ENCODE data around the gene ZFP14.

Gene ZFP14

DNA sequence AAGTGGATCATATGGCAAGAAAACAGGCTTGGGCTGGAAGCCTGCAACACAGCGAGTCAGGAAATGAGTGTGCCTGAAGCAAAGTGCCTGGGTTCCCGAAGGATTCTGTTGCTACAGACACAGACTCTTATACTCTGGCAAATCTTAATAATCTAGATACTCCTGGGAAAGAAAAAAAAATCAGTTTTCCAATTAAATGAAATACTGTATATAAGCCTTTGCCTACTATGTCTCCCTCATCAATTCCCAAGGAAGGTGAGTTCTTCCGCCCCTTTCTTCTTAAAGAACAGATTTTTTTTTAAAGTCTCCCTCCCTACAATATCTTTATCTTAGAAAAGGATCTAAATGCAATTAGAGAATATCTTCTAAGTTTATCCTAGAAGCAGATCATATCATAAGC is 29.1 kb upstream of the ZFP14 start:
- H4K20me1 ChIP-seq (ENCODE audit: insufficient read depth, low read length) = no peaks in the 10 kb centered on the region
- TF ChIP-seq, protein P1, sequence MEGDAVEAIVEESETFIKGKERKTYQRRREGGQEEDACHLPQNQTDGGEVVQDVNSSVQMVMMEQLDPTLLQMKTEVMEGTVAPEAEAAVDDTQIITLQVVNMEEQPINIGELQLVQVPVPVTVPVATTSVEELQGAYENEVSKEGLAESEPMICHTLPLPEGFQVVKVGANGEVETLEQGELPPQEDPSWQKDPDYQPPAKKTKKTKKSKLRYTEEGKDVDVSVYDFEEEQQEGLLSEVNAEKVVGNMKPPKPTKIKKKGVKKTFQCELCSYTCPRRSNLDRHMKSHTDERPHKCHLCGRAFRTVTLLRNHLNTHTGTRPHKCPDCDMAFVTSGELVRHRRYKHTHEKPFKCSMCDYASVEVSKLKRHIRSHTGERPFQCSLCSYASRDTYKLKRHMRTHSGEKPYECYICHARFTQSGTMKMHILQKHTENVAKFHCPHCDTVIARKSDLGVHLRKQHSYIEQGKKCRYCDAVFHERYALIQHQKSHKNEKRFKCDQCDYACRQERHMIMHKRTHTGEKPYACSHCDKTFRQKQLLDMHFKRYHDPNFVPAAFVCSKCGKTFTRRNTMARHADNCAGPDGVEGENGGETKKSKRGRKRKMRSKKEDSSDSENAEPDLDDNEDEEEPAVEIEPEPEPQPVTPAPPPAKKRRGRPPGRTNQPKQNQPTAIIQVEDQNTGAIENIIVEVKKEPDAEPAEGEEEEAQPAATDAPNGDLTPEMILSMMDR (IDR thresholded peaks at IDR 0.05; ENCODE audit: low read depth, low read length) = no peak
- TF ChIP-seq EZH2phosphoT487 (IDR thresholded peaks at IDR 0.05; ENCODE audit: low read depth) = no peak
- H3K9ac ChIP-seq (ENCODE audit: low read length) = no peak overlapping the region
- H3K9me3 ChIP-seq (ENCODE audit: insufficient read depth, low read length) = peaks cover 7% of the 10 kb centered on the region; the same call in 1 of the 2 replicates
- no peak overlapping the region for H3K4me3 ChIP-seq (ENCODE audit: low read length)
- no peak overlapping the region for H3K4me2 ChIP-seq (ENCODE audit: low read length)
- H2AFZ ChIP-seq (ENCODE audit: low read depth, low read length) = no peak overlapping the region
- H3K4me1 ChIP-seq (ENCODE audit: low read length) = no peaks in the 10 kb centered on the region
- no peaks in the 10 kb centered on the region for H3K27me3 ChIP-seq (ENCODE audit: low read depth, low read length)
- H3K79me2 ChIP-seq (ENCODE audit: low read length) = peaks cover 44% of the 10 kb centered on the region
- peaks cover 88% of the 10 kb centered on the region for H3K36me3 ChIP-seq (replicated peaks; ENCODE audit: low read depth, low read length)
- H3K27ac ChIP-seq (ENCODE audit: low read length) = no peak overlapping the region

DNA sequence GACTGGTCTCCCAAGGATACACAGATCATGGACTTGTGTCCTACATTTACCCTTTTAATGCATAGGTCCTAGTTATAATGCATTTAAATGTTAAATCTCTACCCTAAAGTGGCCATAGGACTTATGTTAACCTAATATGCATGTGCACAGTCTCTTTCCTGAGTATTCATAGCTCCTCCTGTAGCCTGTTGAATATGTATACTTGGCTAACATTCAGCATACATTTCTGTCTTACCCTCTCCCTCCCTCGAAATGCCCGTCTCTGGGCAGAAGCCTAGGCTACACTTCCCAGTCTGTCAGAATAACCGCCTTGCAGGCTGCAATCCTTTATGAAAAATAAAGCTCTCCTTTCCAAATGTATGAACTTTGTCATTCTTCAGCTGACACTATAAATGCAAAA is 25.5 kb upstream of the ZFP14 start:
- TF ChIP-seq, protein P1 (IDR thresholded peaks at IDR 0.05; ENCODE audit: low read depth, low read length) = no peak
- TF ChIP-seq EZH2phosphoT487 (IDR thresholded peaks at IDR 0.05; ENCODE audit: low read depth) = no peak
- Histone ChIP-seq H3K9ac (ENCODE audit: low read length) (no peak overlapping the region), H3K4me3 (ENCODE audit: low read length) (no peak overlapping the region), H3K36me3 (replicated peaks; ENCODE audit: low read depth, low read length) (peaks cover 86% of the 10 kb centered on the region), H3K27ac (ENCODE audit: low read length) (no peak overlapping the region), H4K20me1 (ENCODE audit: insufficient read depth, low read length) (no peaks in the 10 kb centered on the region), H3K9me3 (ENCODE audit: insufficient read depth, low read length) (no peaks in the 10 kb centered on the region), H3K4me2 (ENCODE audit: low read length) (no peak overlapping the region), H3K27me3 (ENCODE audit: low read depth, low read length) (no peaks in the 10 kb centered on the region), H3K4me1 (ENCODE audit: low read length) (peaks cover 7% of the 10 kb centered on the region; the same call in 1 of the 2 replicates), H2AFZ (ENCODE audit: low read depth, low read length) (no peak overlapping the region), H3K79me2 (ENCODE audit: low read length) (peaks cover 8% of the 10 kb centered on the region)

DNA sequence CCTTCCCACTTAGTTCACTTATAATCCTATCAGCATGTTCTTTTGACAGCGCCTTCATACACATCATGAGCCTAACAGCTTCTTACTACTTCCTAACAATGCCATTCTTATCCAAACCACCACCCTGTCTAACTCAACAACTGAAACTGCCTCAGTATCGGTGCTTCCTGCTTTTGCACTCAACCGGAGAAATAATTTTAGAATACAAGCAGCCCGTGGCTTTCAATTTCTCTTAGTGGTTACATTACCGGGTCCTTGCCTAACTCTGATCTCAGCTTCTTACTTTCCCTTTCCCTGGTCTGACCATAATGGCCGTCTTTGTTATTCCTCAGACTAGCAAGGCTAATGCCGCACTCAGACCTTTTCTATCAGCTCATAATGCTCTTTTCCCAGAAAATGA is 22.5 kb upstream of the ZFP14 start:
- Histone ChIP-seq H3K4me3 (ENCODE audit: low read length) (no peak overlapping the region), H3K27me3 (ENCODE audit: low read depth, low read length) (no peaks in the 10 kb centered on the region), H4K20me1 (ENCODE audit: insufficient read depth, low read length) (no peaks in the 10 kb centered on the region), H3K9ac (ENCODE audit: low read length) (no peak overlapping the region), H3K4me1 (ENCODE audit: low read length) (peaks cover 7% of the 10 kb centered on the region; the same call in 1 of the 2 replicates), H3K4me2 (ENCODE audit: low read length) (no peak overlapping the region), H3K36me3 (replicated peaks; ENCODE audit: low read depth, low read length) (peaks cover 87% of the 10 kb centered on the region), H3K27ac (ENCODE audit: low read length) (no peak overlapping the region), H3K9me3 (ENCODE audit: insufficient read depth, low read length) (peaks cover 7% of the 10 kb centered on the region; the same call in 1 of the 2 replicates), H3K79me2 (ENCODE audit: low read length) (no peaks in the 10 kb centered on the region), H2AFZ (ENCODE audit: low read depth, low read length) (no peak overlapping the region)
- TF ChIP-seq, protein P1 (IDR thresholded peaks at IDR 0.05; ENCODE audit: low read depth, low read length) = no peak
- TF ChIP-seq EZH2phosphoT487 (IDR thresholded peaks at IDR 0.05; ENCODE audit: low read depth) = no peak

DNA sequence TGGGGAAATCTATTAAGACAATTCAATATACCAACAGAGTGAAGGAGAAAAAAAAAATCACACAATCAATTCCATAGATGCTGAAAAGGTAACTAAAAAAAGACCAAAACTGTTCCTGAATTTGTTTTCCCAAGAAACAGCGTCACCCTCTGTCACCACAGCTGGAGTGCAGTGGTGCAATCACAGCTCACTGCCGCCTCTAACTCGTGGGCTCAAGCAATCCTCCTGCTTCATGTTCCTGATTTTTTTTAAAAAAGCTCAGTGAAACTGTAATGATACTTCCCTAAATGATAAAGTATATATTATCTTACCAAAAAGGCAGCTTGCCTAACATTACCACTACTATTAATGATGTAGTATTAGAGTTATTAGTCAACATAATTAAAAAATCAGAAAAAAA is 19.6 kb upstream of the ZFP14 start:
- no peak for TF ChIP-seq EZH2phosphoT487 (IDR thresholded peaks at IDR 0.05; ENCODE audit: low read depth)
- TF ChIP-seq, protein P1 (IDR thresholded peaks at IDR 0.05; ENCODE audit: low read depth, low read length) = no peak
- Histone ChIP-seq H3K27me3 (ENCODE audit: low read depth, low read length) (no peaks in the 10 kb centered on the region), H2AFZ (ENCODE audit: low read depth, low read length) (no peak overlapping the region), H3K9ac (ENCODE audit: low read length) (no peak overlapping the region), H3K4me3 (ENCODE audit: low read length) (no peak overlapping the region), H3K4me2 (ENCODE audit: low read length) (no peak overlapping the region), H3K27ac (ENCODE audit: low read length) (no peak overlapping the region), H3K79me2 (ENCODE audit: low read length) (no peaks in the 10 kb centered on the region), H3K36me3 (replicated peaks; ENCODE audit: low read depth, low read length) (peaks cover 87% of the 10 kb centered on the region), H3K9me3 (ENCODE audit: insufficient read depth, low read length) (peaks cover 22% of the 10 kb centered on the region), H3K4me1 (ENCODE audit: low read length) (peaks cover 7% of the 10 kb centered on the region; the same call in 1 of the 2 replicates), H4K20me1 (ENCODE audit: insufficient read depth, low read length) (no peaks in the 10 kb centered on the region)

Data from OCI-LY3 (cell line).